OCI-LY1 (cell line): Measurements from ENCODE around the gene FLAD1.

ENCODE experiments used
- EZH2 ChIP-seq: fragments of 200-600 bp; sonication (generic), shearing (Covaris generic); IDR thresholded peaks from 2 replicates; pipeline ENCODE4 v1.8.0; 2017; ENCODE audit warnings: borderline replicate concordance, mixed run types, mild to moderate bottlenecking, antibody characterized with exemption, low read length, moderate library complexity, mixed read lengths
- TF ChIP-seq, protein P1 (sequence below): fragments of 200-600 bp; sonication (generic), shearing (Covaris generic); IDR thresholded peaks from 2 replicates; pipeline ENCODE4 v1.5.1; 2017; ENCODE audit warnings: mild to moderate bottlenecking, antibody characterized with exemption, low read length, moderate library complexity, mixed read lengths

DNA sequence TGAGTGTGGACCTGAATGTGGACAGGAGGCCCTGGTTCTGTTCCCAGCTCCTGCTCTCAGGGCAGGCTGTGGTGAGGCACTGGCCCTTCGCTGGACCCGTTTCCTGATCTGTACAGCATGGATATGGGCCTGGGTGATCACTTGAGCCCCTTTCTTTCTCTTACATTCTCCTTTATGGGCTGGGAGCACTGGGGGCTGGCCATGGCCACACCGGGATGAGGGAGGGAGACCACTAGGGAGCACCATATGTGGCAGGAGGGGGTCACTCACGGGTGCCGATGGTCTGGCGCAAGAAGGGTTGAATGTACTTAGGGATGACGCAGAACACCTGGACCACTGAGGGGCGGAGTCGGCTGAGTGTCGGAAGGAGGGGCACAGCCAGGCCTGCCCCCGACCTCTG lies 47.8 kb downstream of the FLAD1 start:
- TF ChIP-seq, protein P1, sequence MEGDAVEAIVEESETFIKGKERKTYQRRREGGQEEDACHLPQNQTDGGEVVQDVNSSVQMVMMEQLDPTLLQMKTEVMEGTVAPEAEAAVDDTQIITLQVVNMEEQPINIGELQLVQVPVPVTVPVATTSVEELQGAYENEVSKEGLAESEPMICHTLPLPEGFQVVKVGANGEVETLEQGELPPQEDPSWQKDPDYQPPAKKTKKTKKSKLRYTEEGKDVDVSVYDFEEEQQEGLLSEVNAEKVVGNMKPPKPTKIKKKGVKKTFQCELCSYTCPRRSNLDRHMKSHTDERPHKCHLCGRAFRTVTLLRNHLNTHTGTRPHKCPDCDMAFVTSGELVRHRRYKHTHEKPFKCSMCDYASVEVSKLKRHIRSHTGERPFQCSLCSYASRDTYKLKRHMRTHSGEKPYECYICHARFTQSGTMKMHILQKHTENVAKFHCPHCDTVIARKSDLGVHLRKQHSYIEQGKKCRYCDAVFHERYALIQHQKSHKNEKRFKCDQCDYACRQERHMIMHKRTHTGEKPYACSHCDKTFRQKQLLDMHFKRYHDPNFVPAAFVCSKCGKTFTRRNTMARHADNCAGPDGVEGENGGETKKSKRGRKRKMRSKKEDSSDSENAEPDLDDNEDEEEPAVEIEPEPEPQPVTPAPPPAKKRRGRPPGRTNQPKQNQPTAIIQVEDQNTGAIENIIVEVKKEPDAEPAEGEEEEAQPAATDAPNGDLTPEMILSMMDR: no peak
- no peak for TF ChIP-seq EZH2
